ENCODE measurements around the gene P3H4.

Gene P3H4

DNA sequence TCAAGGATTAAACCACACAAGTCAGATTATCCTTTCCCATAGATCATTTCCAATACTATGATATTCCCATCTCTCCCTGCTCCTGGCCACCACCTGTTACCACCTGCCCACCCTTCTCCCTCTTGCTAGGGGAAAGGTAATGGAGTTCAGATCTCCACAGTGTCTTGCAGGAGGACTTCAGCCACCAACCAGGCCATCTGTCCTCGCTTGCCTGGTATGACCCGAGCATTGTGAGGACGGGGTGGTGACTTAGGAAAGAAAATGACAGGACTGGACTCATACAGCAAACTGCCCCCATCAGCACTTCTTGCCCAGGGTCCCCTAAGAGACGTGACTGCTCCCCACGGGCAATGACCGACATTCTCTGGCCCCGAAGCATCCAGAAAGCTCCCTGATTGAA is 11.8 kb upstream of the P3H4 start:
- H3K27ac ChIP-seq = no peak overlapping the region

DNA sequence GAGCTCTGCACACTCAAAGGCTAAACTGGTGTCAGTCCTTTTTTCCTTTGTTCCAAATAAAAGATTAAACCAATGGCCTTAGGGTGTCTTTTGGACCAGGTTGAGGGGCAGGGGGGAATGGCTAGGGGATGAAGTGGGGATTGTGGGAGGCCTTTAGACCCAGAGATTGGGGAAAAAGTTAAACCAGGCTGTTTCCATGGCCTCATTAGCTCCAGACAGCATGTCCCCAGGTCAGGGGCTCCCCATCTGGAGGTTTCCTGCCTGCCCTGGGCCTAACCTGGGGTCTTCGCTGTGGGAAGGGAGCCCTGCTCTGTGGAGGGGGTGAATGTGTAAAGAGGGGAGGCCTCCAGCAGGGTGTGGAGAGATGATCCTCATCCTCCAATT is 11.4 kb upstream of the P3H4 start:
- no peaks in the 10 kb centered on the region for H3K4me1 ChIP-seq
- no peaks in the 10 kb centered on the region for H3K27me3 ChIP-seq (ENCODE audit: control insufficient read depth, insufficient read depth, low read length)
- no peaks in the 10 kb centered on the region for H3K9me3 ChIP-seq (ENCODE audit: control insufficient read depth, low read length)
- no peak overlapping the region for H3K27ac ChIP-seq
- H3K4me2 ChIP-seq (ENCODE audit: low read length) = no peak overlapping the region
- H2AFZ ChIP-seq = no peak overlapping the region
- TF ChIP-seq, protein P1, sequence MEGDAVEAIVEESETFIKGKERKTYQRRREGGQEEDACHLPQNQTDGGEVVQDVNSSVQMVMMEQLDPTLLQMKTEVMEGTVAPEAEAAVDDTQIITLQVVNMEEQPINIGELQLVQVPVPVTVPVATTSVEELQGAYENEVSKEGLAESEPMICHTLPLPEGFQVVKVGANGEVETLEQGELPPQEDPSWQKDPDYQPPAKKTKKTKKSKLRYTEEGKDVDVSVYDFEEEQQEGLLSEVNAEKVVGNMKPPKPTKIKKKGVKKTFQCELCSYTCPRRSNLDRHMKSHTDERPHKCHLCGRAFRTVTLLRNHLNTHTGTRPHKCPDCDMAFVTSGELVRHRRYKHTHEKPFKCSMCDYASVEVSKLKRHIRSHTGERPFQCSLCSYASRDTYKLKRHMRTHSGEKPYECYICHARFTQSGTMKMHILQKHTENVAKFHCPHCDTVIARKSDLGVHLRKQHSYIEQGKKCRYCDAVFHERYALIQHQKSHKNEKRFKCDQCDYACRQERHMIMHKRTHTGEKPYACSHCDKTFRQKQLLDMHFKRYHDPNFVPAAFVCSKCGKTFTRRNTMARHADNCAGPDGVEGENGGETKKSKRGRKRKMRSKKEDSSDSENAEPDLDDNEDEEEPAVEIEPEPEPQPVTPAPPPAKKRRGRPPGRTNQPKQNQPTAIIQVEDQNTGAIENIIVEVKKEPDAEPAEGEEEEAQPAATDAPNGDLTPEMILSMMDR (IDR thresholded peaks at IDR 0.05) = no peak
- H3K9ac ChIP-seq = no peak overlapping the region
- H3K79me2 ChIP-seq = no peaks in the 10 kb centered on the region
- H3K36me3 ChIP-seq (ENCODE audit: control insufficient read depth, insufficient read depth, low read length) = no peaks in the 10 kb centered on the region
- no peak overlapping the region for H3K4me3 ChIP-seq (ENCODE audit: low read depth, low read length)

More for the DNA sequence above, 11.8 kb upstream of the P3H4 start:
- no peaks in the 10 kb centered on the region for H3K9me3 ChIP-seq (ENCODE audit: control insufficient read depth, low read length)
- H3K79me2 ChIP-seq = no peaks in the 10 kb centered on the region
- TF ChIP-seq, protein P1 (IDR thresholded peaks at IDR 0.05) = no peak
- H3K36me3 ChIP-seq (ENCODE audit: control insufficient read depth, insufficient read depth, low read length) = no peaks in the 10 kb centered on the region
- H2AFZ ChIP-seq = no peak overlapping the region
- no peaks in the 10 kb centered on the region for H3K4me1 ChIP-seq
- H3K4me3 ChIP-seq (ENCODE audit: low read depth, low read length) = no peak overlapping the region
- H3K27me3 ChIP-seq (ENCODE audit: control insufficient read depth, insufficient read depth, low read length) = no peaks in the 10 kb centered on the region
- H3K4me2 ChIP-seq (ENCODE audit: low read length) = no peak overlapping the region
- no peak overlapping the region for H3K9ac ChIP-seq

DNA sequence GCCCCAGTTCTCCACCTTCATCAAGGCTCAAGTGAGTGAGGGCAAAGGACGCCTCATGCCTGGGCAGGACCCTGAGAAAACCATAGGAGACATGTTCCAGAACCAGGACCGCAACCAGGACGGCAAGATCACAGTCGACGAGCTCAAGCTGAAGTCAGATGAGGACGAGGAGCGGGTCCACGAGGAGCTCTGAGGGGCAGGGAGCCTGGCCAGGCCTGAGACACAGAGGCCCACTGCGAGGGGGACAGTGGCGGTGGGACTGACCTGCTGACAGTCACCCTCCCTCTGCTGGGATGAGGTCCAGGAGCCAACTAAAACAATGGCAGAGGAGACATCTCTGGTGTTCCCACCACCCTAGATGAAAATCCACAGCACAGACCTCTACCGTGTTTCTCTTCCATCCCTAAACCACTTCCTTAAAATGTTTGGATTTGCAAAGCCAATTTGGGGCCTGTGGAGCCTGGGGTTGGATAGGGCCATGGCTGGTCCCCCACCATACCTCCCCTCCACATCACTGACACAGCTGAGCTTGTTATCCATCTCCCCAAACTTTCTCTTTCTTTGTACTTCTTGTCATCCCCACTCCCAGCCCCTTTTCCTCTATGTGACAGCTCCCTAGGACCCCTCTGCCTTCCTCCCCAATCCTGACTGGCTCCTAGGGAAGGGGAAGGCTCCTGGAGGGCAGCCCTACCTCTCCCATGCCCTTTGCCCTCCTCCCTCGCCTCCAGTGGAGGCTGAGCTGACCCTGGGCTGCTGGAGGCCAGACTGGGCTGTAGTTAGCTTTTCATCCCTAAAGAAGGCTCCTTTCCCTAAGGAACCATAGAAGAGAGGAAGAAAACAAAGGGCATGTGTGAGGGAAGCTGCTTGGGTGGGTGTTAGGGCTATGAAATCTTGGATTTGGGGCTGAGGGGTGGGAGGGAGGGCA is 10.7 kb upstream of the P3H4 start:
- no peak overlapping the region for H3K27ac ChIP-seq
- H3K27me3 ChIP-seq (ENCODE audit: control insufficient read depth, insufficient read depth, low read length) = no peaks in the 10 kb centered on the region
- TF ChIP-seq, protein P1 (IDR thresholded peaks at IDR 0.05) = no peak
- H3K4me3 ChIP-seq (ENCODE audit: low read depth, low read length) = no peak overlapping the region
- H3K79me2 ChIP-seq = no peaks in the 10 kb centered on the region
- H3K36me3 ChIP-seq (ENCODE audit: control insufficient read depth, insufficient read depth, low read length) = no peaks in the 10 kb centered on the region
- H3K9me3 ChIP-seq (ENCODE audit: control insufficient read depth, low read length) = no peaks in the 10 kb centered on the region
- H3K9ac ChIP-seq = no peak overlapping the region
- H3K4me1 ChIP-seq = no peaks in the 10 kb centered on the region
- H2AFZ ChIP-seq = no peak overlapping the region
- H3K4me2 ChIP-seq (ENCODE audit: low read length) = no peak overlapping the region

DNA sequence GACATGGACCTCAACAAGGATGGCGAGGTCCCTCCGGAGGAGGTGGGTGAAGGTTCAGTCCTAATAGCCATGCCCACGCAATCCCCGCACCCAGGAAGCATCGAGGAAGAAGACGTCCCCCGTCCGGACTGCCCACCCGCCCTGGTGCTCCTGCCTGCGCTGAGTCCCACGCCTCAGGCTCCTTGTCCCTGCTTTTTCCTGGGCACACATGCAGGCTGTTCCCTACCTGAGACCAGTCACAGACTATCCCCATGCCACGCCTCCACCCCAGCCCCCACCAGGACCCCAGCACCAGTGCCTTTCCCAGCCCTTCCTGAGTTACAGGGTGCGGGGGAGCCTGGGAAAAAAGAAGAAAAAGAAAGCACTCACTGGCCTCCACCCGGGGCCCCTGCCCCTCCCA is 10.0 kb upstream of the P3H4 start:
- H3K36me3 ChIP-seq (ENCODE audit: control insufficient read depth, insufficient read depth, low read length) = no peaks in the 10 kb centered on the region
- H3K4me3 ChIP-seq (ENCODE audit: low read depth, low read length) = no peak overlapping the region
- H2AFZ ChIP-seq = no peak overlapping the region
- H3K4me2 ChIP-seq (ENCODE audit: low read length) = no peak overlapping the region
- no peak overlapping the region for H3K27ac ChIP-seq
- H3K4me1 ChIP-seq = no peaks in the 10 kb centered on the region
- H3K79me2 ChIP-seq = no peaks in the 10 kb centered on the region
- TF ChIP-seq, protein P1 (IDR thresholded peaks at IDR 0.05) = no peak
- no peaks in the 10 kb centered on the region for H3K9me3 ChIP-seq (ENCODE audit: control insufficient read depth, low read length)
- H3K27me3 ChIP-seq (ENCODE audit: control insufficient read depth, insufficient read depth, low read length) = no peaks in the 10 kb centered on the region
- no peak overlapping the region for H3K9ac ChIP-seq

DNA sequence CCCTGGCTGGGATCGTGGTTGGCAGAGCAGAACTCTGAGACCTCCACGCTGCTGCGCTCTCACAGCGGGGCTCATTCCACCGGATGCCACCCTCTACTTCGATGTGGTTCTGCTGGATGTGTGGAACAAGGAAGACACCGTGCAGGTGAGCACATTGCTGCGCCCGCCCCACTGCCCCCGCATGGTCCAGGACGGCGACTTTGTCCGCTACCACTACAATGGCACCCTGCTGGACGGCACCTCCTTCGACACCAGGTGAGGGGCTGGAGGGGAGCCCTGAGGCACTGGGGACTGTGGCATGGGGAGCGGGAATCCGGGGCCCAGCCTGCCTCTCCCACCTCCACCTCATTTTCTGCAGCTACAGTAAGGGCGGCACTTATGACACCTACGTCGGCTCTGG is 6.3 kb upstream of the P3H4 start:
- Histone ChIP-seq H3K36me3 (ENCODE audit: control insufficient read depth, insufficient read depth, low read length) (no peaks in the 10 kb centered on the region), H3K9me3 (ENCODE audit: control insufficient read depth, low read length) (no peaks in the 10 kb centered on the region), H3K4me3 (ENCODE audit: low read depth, low read length) (no peak overlapping the region), H3K79me2 (no peaks in the 10 kb centered on the region), H3K27ac (no peak overlapping the region), H2AFZ (no peak overlapping the region), H3K9ac (no peak overlapping the region), H3K4me1 (peaks cover 8% of the 10 kb centered on the region), H3K4me2 (ENCODE audit: low read length) (no peak overlapping the region), H3K27me3 (ENCODE audit: control insufficient read depth, insufficient read depth, low read length) (no peaks in the 10 kb centered on the region)
- TF ChIP-seq, protein P1 (IDR thresholded peaks at IDR 0.05) = no peak
